Pancreas (tissue), 10 donors: Measurements from ENCODE around the gene SPAG16. TPM values are rescaled to one million over a fixed set of nuclear protein-coding genes. Genes with fewer than 3 reads are reported as not detected.

Experiments
- ATAC-seq, 4 donors: fragments of 200-7000 bp; cut with Tn5 transposase; one replicate each; pipeline versions ENCODE4 v1.8.0 to v1.9.1; 2020; ENCODE audit warnings: mild to moderate bottlenecking in 4 of 4, moderate library complexity in 4 of 4
- DNase-seq, 6 donors: peaks; one replicate each; pipeline ENCODE4 v3.0.0-alpha.2; 2020
- FAIRE-seq: peaks from 2 replicates; lab custom pipeline; 2012; peaks lifted over from hg19 to GRCh38; lab: Jason Lieb, UNC
- H3K27ac ChIP-seq, 4 donors: fragments of 200-600 bp; sonication (generic); 1 replicate in 3 of 4; 2 replicates in 1 of 4; pipeline versions ENCODE4 v1.5.0 to v1.8.0; 2020
- H3K27me3 ChIP-seq, 4 donors: fragments of 200-600 bp; one replicate each; pipeline ENCODE4 v1.8.0; 2021
- H3K36me3 ChIP-seq, 3 donors: fragments of 200-600 bp; sonication (generic) in 1 of 3; one replicate each; pipeline versions ENCODE4 v1.5.0 to v1.8.0; 2020 to 2021
- H3K4me1 ChIP-seq, 3 donors: fragments of 200-600 bp; one replicate each; pipeline ENCODE4 v1.8.0; 2021
- H3K4me3 ChIP-seq, 4 donors: fragments of 200-600 bp; sonication (generic) in 2 of 4; one replicate each; pipeline versions ENCODE4 v1.5.0 to v1.8.0; 2020 to 2021
- H3K9me3 ChIP-seq, 4 donors: fragments of 200-600 bp; one replicate each; pipeline ENCODE4 v1.8.0; 2021
- CTCF ChIP-seq, 4 donors: fragments of 200-600 bp; sonication (generic) in 3 of 4; IDR thresholded peaks; one replicate each; pipeline versions ENCODE4 v1.5.0 to v1.8.0; 2021; ENCODE audit warnings: antibody characterized with exemption in 4 of 4
- WGBS, 2 donors: extraction: QIAGEN DNeasy Blood & Tissue Kit; methylation state at CpG; one replicate each; pipeline ENCODE4 v1.1.7; 2013; 5-methylcytosine and 5-hydroxymethylcytosine counted together
- intact Hi-C, 3 donors: fragments of 100-400 bp; cut with DNase I; formaldehyde crosslinking; loops; one replicate each; pipeline versions ENCODE4 v1.11.1 to v1.14.2; 2022
- polyA plus RNA-seq, 2 donors: library from polyadenylated mRNA; stranded (reverse); fragments of 200-250 nt; gene quantifications; one replicate each; pipeline ENCODE4 v1.2.3, GENCODE V29; 2013
- total RNA-seq, 6 donors: library from RNA; stranded (reverse); fragmentation: NEBNext Ultra II Directional in 4 of 6; extraction: Animal tissue kit (Norgen Biotek cat#: 25700) in 4 of 6; gene quantifications; one replicate each; pipeline versions ENCODE4 v1.2.1 to v1.2.4, GENCODE V29; 2021 to 2023
- donor health status: healthy with polysubstance abuse.
- donor health status: DM: no; HTN: no; CAD: no; lungs with moderate emphysema.
- donor health status: DM: no; HTN: no; CAD: no.
- donor health status: control.
- donor health status: control.
- donor health status: Bipolar disorder and iron deficiency.
- donor health status: DM: yes; HTN: yes; CAD: no.
- donor health status: DM: no; HTN: no; CAD: no.
- donor health status: DM: no; HTN: no; CAD: no.
- donor health status: DM: yes; HTN: yes; CAD: no.

SPAG16 gene
- total and polyA plus RNA-seq, 8 donors, result 9.7 to 25.7 (median 11.7) TPM

- DNase-seq (no peak), ATAC-seq (no peak), FAIRE-seq (no peak)
- Histone ChIP-seq H3K4me1 (no peaks in the 10 kb centered on the region), H3K9me3 (no peaks in the 10 kb centered on the region), H3K27ac (no peak overlapping the region), H3K36me3 (peaks cover 0 to 3% (median 0%) of the 10 kb centered on the region in 3 donors), H3K4me3 (no peak overlapping the region), H3K27me3 (no peaks in the 10 kb centered on the region)
- TF ChIP-seq CTCF (IDR thresholded peaks at IDR 0.05), result no peak
- intact Hi-C loops, result no loop called here
- 93% methylated on average over 5 of the region's 5 CpGs for WGBS, 2 donors
These were observed 12.0 kb downstream of the SPAG16 start for GRCh38 chr2:213296270-213296669.

GRCh38 chr2:213306316-213306942, 22.2 kb downstream of the SPAG16 start:
- H3K27ac ChIP-seq, result no peak overlapping the region
- H3K36me3 ChIP-seq, result peaks cover 0 to 16% (median 0%) of the 10 kb centered on the region in 3 donors
- intact Hi-C loops, result no loop called here
- FAIRE-seq, result no peak
- no peaks in the 10 kb centered on the region for H3K27me3 ChIP-seq
- H3K4me1 ChIP-seq, result no peaks in the 10 kb centered on the region
- no peak overlapping the region for H3K4me3 ChIP-seq
- 36 to 41% methylated on average over 3 of the region's 3 CpGs for WGBS, 2 donors
- TF ChIP-seq CTCF (IDR thresholded peaks at IDR 0.05), result no peak
- DNase-seq, result peak; percentile 10 to 63 (median 36)
- H3K9me3 ChIP-seq, result no peaks in the 10 kb centered on the region
- ATAC-seq, result peak; percentile 77 to 95 (median 83)

GRCh38 chr2:213315168-213315876, 31.1 kb downstream of the SPAG16 start:
- FAIRE-seq (no peak), DNase-seq (no peak), ATAC-seq (peak in 2 of 4 donors; percentile 33 to 39)
- no peaks in the 10 kb centered on the region for H3K27me3 ChIP-seq
- intact Hi-C loops, result no loop called here
- WGBS, 2 donors, result 61% methylated on average over 6 of the region's 6 CpGs
- TF ChIP-seq CTCF (IDR thresholded peaks at IDR 0.05), result no peak
- peaks cover 0 to 3% (median under 1%) of the 10 kb centered on the region in 3 donors for H3K4me1 ChIP-seq
- H3K9me3 ChIP-seq, result no peaks in the 10 kb centered on the region
- H3K4me3 ChIP-seq, result no peak overlapping the region
- peaks cover 0 to 10% (median 0%) of the 10 kb centered on the region in 3 donors for H3K36me3 ChIP-seq
- peak overlapping the region in 2 of 4 donors; percentile 42 to 54 for H3K27ac ChIP-seq

- H3K9me3 ChIP-seq, result no peaks in the 10 kb centered on the region
- no peak overlapping the region for H3K4me3 ChIP-seq
- peak in 4 of 6 donors; percentile 12 to 65 (median 30) for DNase-seq
- no peak for FAIRE-seq
- H3K27ac ChIP-seq, result peak overlapping the region in 2 of 4 donors; percentile 42 to 54
- no peak for TF ChIP-seq CTCF (IDR thresholded peaks at IDR 0.05)
- no peaks in the 10 kb centered on the region for H3K27me3 ChIP-seq
- 41 to 43% methylated on average over 3 of the region's 3 CpGs for WGBS, 2 donors
- peaks cover 6 to 11% (median 9%) of the 10 kb centered on the region in 3 donors for H3K4me1 ChIP-seq
- peak; percentile 91 to 95 (median 94) for ATAC-seq
- H3K36me3 ChIP-seq, result peaks cover 0 to 10% (median 0%) of the 10 kb centered on the region in 3 donors
- intact Hi-C loops, result no loop called here
These were observed 31.9 kb downstream of the SPAG16 start for GRCh38 chr2:213316001-213316735.
